CD4-positive, CD25-positive, alpha-beta regulatory T cell (primary cell): ENCODE results near the gene BTBD16. TPM values are rescaled to one million over a fixed set of nuclear protein-coding genes. Genes with fewer than 3 reads are reported as not detected.

Source experiments
- ATAC-seq, 2 donors: fragments of 150-1000 bp; cut with Tn5 transposase; one replicate each; pipeline ENCODE4 v1.10.0; 2021; ENCODE audit warnings: low read depth in 2 of 2, moderate number of reproducible peaks in 2 of 2, moderate library complexity in 1 of 2
- DNase-seq, 3 donors: peaks; one replicate each; pipeline versions ENCODE4 v3.0.0 to v3.0.0-alpha.2; 2012 to 2022; ENCODE audit warnings: mixed read lengths in 1 of 3
- H3K27ac ChIP-seq: one replicate; pipeline ENCODE4 v1.7.0; 2013; ENCODE audit warnings: mild to moderate bottlenecking, low read length; ENCODE audit not compliant: insufficient read depth, poor library complexity, severe bottlenecking
- H3K27me3 ChIP-seq: one replicate; pipeline ENCODE4 v1.7.0; 2013; ENCODE audit warnings: low read length; ENCODE audit not compliant: control insufficient read depth, insufficient read depth
- H3K36me3 ChIP-seq: one replicate; pipeline ENCODE4 v1.7.0; 2013; ENCODE audit warnings: mild to moderate bottlenecking, low read length, moderate library complexity; ENCODE audit not compliant: control insufficient read depth, insufficient read depth
- H3K4me1 ChIP-seq: 2 replicates; pipeline ENCODE4 v1.7.0; 2013; ENCODE audit warnings: mild to moderate bottlenecking, low read length; ENCODE audit not compliant: insufficient read depth, control insufficient read depth, poor library complexity, severe bottlenecking
- H3K4me3 ChIP-seq: one replicate; pipeline ENCODE4 v1.7.0; 2013; ENCODE audit warnings: low read depth, mild to moderate bottlenecking, low read length, moderate library complexity
- H3K9me3 ChIP-seq, 2 experiments: 1 replicate in 1 of 2; 2 replicates in 1 of 2; pipeline ENCODE4 v1.7.0; 2013; ENCODE audit warnings: low read length in 2 of 2, mild to moderate bottlenecking in 1 of 2, moderate library complexity in 1 of 2; ENCODE audit not compliant: control insufficient read depth in 2 of 2
- H3K27ac Mint-ChIP-seq, 3 donors: one replicate each; pipeline ENCODE4 v1.8.0; 2020 to 2022; ENCODE audit warnings: mild to moderate bottlenecking in 3 of 3, mixed read lengths in 3 of 3, moderate library complexity in 2 of 3
- H3K27me3 Mint-ChIP-seq: one replicate; pipeline ENCODE4 v1.8.0; 2022; ENCODE audit warnings: mild to moderate bottlenecking, mixed read lengths
- H3K36me3 Mint-ChIP-seq: one replicate; pipeline ENCODE4 v1.8.0; 2020; ENCODE audit warnings: mixed read lengths
- H3K4me1 Mint-ChIP-seq, 4 donors: one replicate each; pipeline ENCODE4 v1.8.0; 2020 to 2022; ENCODE audit warnings: mixed read lengths in 4 of 4, mild to moderate bottlenecking in 1 of 4
- H3K4me3 Mint-ChIP-seq, 4 donors: one replicate each; pipeline ENCODE4 v1.8.0; 2020 to 2022; ENCODE audit warnings: mild to moderate bottlenecking in 4 of 4, mixed read lengths in 4 of 4, moderate library complexity in 3 of 4
- H3K9me3 Mint-ChIP-seq, 7 donors: one replicate each; pipeline ENCODE4 v1.8.0; 2020 to 2022; ENCODE audit warnings: mixed read lengths in 7 of 7, mild to moderate bottlenecking in 3 of 7, moderate library complexity in 2 of 7
- polyA plus RNA-seq, 4 donors: library from polyadenylated mRNA; unstranded; fragments of 300-500 nt; fragmentation: Illumina TruSeq; gene quantifications; one replicate each; pipeline ENCODE4 v1.2.3, GENCODE V29; 2021
- total RNA-seq: library from RNA; stranded (reverse); gene quantifications from one replicate; pipeline ENCODE4 v1.2.3, GENCODE V29; 2022

Gene BTBD16
- total and polyA plus RNA-seq, 5 donors from 2014 or later, result 0.12 to 0.15 TPM; not detected in 3

- Mint-ChIP-seq H3K9me3 (no peaks in the 10 kb centered on the region), H3K4me1 (peaks cover 0 to 35% (median 8%) of the 10 kb centered on the region in 4 donors), H3K36me3 (no peaks in the 10 kb centered on the region), H3K27me3 (peaks cover 4% of the 10 kb centered on the region), H3K4me3 (no peak overlapping the region), H3K27ac (no peak overlapping the region)
- Histone ChIP-seq H3K36me3 (no peaks in the 10 kb centered on the region), H3K9me3 (no peaks in the 10 kb centered on the region), H3K4me3 (no peak overlapping the region), H3K27ac (no peak overlapping the region), H3K27me3 (no peaks in the 10 kb centered on the region), H3K4me1 (peaks cover 14% of the 10 kb centered on the region)
- no peak for ATAC-seq
- DNase-seq, result no peak
Measured at GRCh38 chr10:122293961-122294380, 22.9 kb downstream of the BTBD16 start.

- H3K36me3 ChIP-seq, result no peaks in the 10 kb centered on the region
- H3K9me3 ChIP-seq, result no peaks in the 10 kb centered on the region
- Mint-ChIP-seq H3K4me1 (peaks cover 0 to 37% (median 8%) of the 10 kb centered on the region in 4 donors), H3K27ac (peak overlapping the region in 1 of 3 donors; percentile 69), H3K4me3 (peak overlapping the region in 1 of 4 donors; percentile 24), H3K27me3 (peaks cover 8% of the 10 kb centered on the region), H3K9me3 (no peaks in the 10 kb centered on the region), H3K36me3 (no peaks in the 10 kb centered on the region)
- no peak overlapping the region for H3K27ac ChIP-seq
- DNase-seq (no peak), ATAC-seq (no peak)
- no peaks in the 10 kb centered on the region for H3K27me3 ChIP-seq
- no peak overlapping the region for H3K4me3 ChIP-seq
- peaks cover 15% of the 10 kb centered on the region for H3K4me1 ChIP-seq
Measured at GRCh38 chr10:122294511-122295450, 23.7 kb downstream of the BTBD16 start.

- Histone ChIP-seq H3K27ac (no peak overlapping the region), H3K4me3 (no peak overlapping the region), H3K9me3 (no peaks in the 10 kb centered on the region), H3K36me3 (no peaks in the 10 kb centered on the region), H3K4me1 (peaks cover 15% of the 10 kb centered on the region), H3K27me3 (no peaks in the 10 kb centered on the region)
- Mint-ChIP-seq H3K27ac (no peak overlapping the region), H3K9me3 (no peaks in the 10 kb centered on the region), H3K36me3 (no peaks in the 10 kb centered on the region), H3K27me3 (peaks cover 15% of the 10 kb centered on the region), H3K4me1 (peaks cover 0 to 31% (median 8%) of the 10 kb centered on the region in 4 donors), H3K4me3 (peak overlapping the region in 1 of 4 donors; percentile 22)
- DNase-seq (peak in 1 of 3 donors; percentile 43), ATAC-seq (peak in 1 of 2 donors; percentile 28)
Measured at GRCh38 chr10:122295451-122295809, 24.3 kb downstream of the BTBD16 start.

- Mint-ChIP-seq H3K27ac (peak overlapping the region in 2 of 3 donors; percentile 42 to 55), H3K4me1 (peaks cover 0 to 31% (median 8%) of the 10 kb centered on the region in 4 donors), H3K27me3 (peaks cover 18% of the 10 kb centered on the region), H3K36me3 (no peaks in the 10 kb centered on the region), H3K4me3 (no peak overlapping the region), H3K9me3 (no peaks in the 10 kb centered on the region)
- H3K36me3 ChIP-seq, result no peaks in the 10 kb centered on the region
- no peaks in the 10 kb centered on the region for H3K9me3 ChIP-seq
- H3K27me3 ChIP-seq, result no peaks in the 10 kb centered on the region
- H3K27ac ChIP-seq, result no peak overlapping the region
- ATAC-seq (no peak), DNase-seq (no peak)
- peaks cover 15% of the 10 kb centered on the region for H3K4me1 ChIP-seq
- H3K4me3 ChIP-seq, result no peak overlapping the region
Measured at GRCh38 chr10:122296363-122297120, 25.4 kb downstream of the BTBD16 start.

- H3K36me3 Mint-ChIP-seq, result no peaks in the 10 kb centered on the region
- H3K4me1 Mint-ChIP-seq, result peaks cover 0 to 31% (median 8%) of the 10 kb centered on the region in 4 donors
Measured at GRCh38 chr10:122297583-122297982, 26.5 kb downstream of the BTBD16 start.

GRCh38 chr10:122298206-122298597, 27.1 kb downstream of the BTBD16 start:
- DNase-seq (no peak), ATAC-seq (no peak)
- Histone ChIP-seq H3K4me3 (no peak overlapping the region), H3K4me1 (peaks cover 15% of the 10 kb centered on the region), H3K36me3 (no peaks in the 10 kb centered on the region), H3K9me3 (no peaks in the 10 kb centered on the region), H3K27ac (no peak overlapping the region), H3K27me3 (no peaks in the 10 kb centered on the region)
- Mint-ChIP-seq H3K27me3 (peaks cover 21% of the 10 kb centered on the region), H3K9me3 (no peaks in the 10 kb centered on the region), H3K4me1 (peaks cover 0 to 27% (median 3%) of the 10 kb centered on the region in 4 donors), H3K4me3 (no peak overlapping the region), H3K27ac (no peak overlapping the region), H3K36me3 (no peaks in the 10 kb centered on the region)

More at GRCh38 chr10:122297583-122297982, 26.5 kb downstream of the BTBD16 start:
- H3K4me3 ChIP-seq, result no peak overlapping the region
- H3K36me3 ChIP-seq, result no peaks in the 10 kb centered on the region
- no peaks in the 10 kb centered on the region for H3K9me3 ChIP-seq
- ATAC-seq, result no peak
- H3K27ac Mint-ChIP-seq, result no peak overlapping the region
- H3K27ac ChIP-seq, result no peak overlapping the region
- no peaks in the 10 kb centered on the region for H3K9me3 Mint-ChIP-seq
- peaks cover 15% of the 10 kb centered on the region for H3K4me1 ChIP-seq
- H3K27me3 ChIP-seq, result no peaks in the 10 kb centered on the region
- no peak for DNase-seq
- no peak overlapping the region for H3K4me3 Mint-ChIP-seq
- H3K27me3 Mint-ChIP-seq, result peaks cover 21% of the 10 kb centered on the region

- no peaks in the 10 kb centered on the region for H3K36me3 Mint-ChIP-seq
- peaks cover 0 to 24% (median 1%) of the 10 kb centered on the region in 4 donors for H3K4me1 Mint-ChIP-seq
- Histone ChIP-seq H3K27me3 (no peaks in the 10 kb centered on the region), H3K9me3 (no peaks in the 10 kb centered on the region), H3K4me3 (peak overlapping the region; percentile 29), H3K27ac (no peak overlapping the region), H3K36me3 (no peaks in the 10 kb centered on the region), H3K4me1 (peaks cover 15% of the 10 kb centered on the region)
- DNase-seq (peak; percentile 38 to 74 (median 62)), ATAC-seq (peak; percentile 76 to 80)
- no peak overlapping the region for H3K27ac Mint-ChIP-seq
- no peaks in the 10 kb centered on the region for H3K9me3 Mint-ChIP-seq
- peaks cover 21% of the 10 kb centered on the region for H3K27me3 Mint-ChIP-seq
- H3K4me3 Mint-ChIP-seq, result peak overlapping the region in 2 of 4 donors; percentile 29 to 60
Measured at GRCh38 chr10:122298598-122299301, 27.7 kb downstream of the BTBD16 start.
